GM04504 (cell line): Measurements from ENCODE around the gene ZXDC.

Experiments used
- DNase-seq: peaks from one replicate; pipeline ENCODE4 v3.0.0-alpha.2; 2012; ENCODE audit warnings: low read depth

The ZXDC gene

DNA sequence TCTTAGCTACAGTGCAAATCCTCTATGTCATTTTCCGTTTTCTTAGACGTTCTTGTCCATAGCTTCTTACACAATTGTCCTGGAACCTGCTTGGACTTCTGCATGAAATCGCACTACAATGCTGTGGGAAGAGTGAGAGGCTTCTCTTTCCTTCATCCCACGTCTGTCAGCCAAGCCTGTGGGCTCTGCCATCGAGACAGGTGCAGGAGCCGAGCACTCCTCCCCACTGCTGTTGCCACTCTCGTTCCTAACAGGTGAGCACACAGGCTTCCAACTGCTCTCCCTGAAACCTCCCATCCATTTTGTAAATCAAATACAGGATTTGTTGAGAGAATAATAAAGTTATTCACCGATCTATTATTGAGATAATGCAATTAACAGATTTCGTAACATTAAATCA lies 23.5 kb downstream of the ZXDC start:
- no peak for DNase-seq

DNA sequence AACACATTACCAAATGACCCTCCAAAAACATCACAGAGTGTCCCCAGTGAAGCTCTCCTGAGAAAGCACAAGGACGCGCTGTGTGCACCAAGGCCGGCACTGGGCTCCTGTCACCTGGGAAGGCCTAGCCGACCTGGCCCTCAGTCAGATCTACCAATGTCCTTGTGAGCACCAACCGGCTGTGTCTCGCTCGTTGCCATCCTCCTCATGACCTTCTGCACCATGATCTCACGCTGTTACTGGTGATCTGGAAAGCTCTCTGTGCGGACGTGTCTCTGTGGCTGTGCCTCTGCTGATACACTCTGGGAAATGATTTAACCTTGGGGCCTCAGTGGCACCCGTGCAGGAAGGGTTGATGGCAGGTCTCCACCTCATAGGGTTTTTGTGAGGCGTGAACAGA lies 24.2 kb downstream of the ZXDC start:
- DNase-seq, result no peak

- DNase-seq, result no peak
Measured at GRCh38 chr3:126450744-126451143, 24.9 kb downstream of the ZXDC start.

GRCh38 chr3:126450219-126450618 lies 25.5 kb downstream of the ZXDC start:
- no peak for DNase-seq

GRCh38 chr3:126449621-126450051 lies 26.1 kb downstream of the ZXDC start:
- no peak for DNase-seq

DNA sequence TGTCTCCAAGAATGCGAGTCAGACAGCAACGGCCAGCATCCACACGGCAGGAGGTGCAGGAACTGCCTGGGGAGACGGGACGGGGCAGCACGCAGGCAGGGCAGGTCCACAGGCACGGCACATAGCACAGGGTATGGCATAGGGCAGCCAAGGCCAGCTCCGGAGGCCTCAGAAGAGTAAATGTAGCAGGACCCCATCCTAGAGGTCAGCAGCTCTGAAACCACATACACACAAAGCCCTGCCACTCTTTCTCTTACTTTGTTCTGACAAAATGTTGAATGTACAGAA lies 26.9 kb downstream of the ZXDC start:
- DNase-seq, result no peak

GRCh38 chr3:126448136-126448892 lies 27.4 kb downstream of the ZXDC start:
- DNase-seq, result no peak

- no peak for DNase-seq
Measured at GRCh38 chr3:126447456-126448106, 28.1 kb downstream of the ZXDC start.

DNA sequence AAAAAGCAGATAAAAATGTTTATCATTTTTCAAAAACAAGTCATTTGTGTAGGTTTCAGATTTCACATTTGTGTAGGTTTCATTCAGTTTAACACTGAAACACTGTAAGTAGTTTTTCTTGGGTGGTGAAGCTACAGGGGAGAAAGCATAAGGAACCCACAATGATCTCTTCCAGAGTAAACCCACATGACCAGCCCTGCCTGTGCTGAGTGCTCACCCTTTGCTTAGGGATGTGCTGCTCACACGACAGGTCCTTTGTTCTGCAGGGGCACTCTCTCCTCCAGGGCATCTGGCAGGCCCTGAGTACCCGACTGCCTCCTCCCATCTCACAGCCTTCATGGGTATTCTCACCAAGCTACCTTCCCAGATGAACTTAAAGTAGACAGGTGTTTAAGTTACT lies 28.9 kb downstream of the ZXDC start:
- no peak for DNase-seq

GRCh38 chr3:126446301-126446700 lies 29.4 kb downstream of the ZXDC start:
- no peak for DNase-seq

DNA sequence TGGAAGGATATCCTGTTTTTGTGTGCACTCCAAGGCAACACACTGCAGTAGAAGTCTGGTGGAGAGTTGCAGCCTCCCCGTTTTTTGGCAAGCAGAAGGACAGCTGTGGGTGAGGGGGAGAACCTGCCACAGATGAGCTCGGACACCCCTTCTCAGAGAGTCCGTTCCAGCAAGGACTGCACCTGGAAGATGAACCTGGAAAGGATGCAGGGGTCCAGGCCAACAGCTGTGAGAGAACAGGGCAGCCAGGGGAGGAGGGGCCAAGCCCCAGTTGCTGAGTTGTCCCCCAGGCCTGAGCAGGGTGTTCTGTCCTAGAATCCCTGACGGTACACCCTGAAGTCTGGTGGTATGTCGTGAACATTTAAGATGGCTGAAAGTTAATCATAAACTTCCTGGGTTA lies 30.2 kb downstream of the ZXDC start:
- DNase-seq, result no peak

DNA sequence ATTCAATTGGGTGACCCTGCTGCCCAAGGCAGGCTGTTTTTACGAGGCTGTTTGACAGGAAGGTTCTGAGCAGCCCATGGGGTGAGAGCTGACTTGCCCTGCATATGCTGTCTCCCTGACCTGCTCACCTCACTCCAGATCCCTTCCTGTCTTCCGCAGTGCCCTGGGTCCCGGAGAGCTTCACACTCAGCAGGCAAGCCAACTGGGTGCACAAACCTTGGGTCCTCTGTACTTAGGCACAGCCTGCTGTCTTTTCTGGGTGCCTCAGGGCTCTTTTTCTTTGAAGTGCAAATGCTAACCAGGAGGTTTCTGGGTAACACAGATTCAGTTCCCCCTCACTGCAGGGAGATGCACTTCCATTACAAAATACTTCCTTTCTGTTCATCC lies 32.8 kb downstream of the ZXDC start:
- DNase-seq, result no peak

- DNase-seq, result no peak
Measured at GRCh38 chr3:126442094-126442855, 33.4 kb downstream of the ZXDC start.

DNA sequence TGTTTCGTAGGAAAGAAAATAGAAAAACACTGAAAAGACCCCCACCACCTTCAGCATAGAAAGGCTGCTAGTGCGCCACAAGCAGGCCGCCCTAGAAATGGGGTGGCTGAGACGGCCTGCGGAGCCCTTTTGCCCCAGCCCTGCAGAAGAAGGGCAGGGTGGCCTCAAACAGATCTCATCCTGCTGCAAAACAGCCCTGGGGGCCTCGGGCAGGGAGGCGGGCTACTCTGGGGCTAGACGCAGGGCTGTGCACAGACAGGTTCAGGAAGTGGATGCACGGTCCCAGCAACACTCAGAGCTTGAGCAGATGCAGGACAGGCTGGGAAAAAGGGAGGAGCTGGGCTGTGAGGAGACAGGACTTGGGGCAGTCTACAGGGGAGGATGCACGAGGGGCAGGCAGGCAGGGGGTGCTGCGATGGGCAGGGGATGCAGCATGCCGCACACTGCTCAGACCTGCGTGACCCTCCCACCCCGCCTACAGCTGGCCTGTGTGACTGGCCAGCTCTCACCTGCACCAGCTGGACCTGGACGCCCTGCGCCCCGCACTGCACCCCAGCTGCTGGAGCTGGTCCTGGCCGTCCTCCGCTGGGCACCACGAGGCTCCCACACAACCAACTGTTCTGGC lies 34.3 kb downstream of the ZXDC start:
- no peak for DNase-seq

DNA sequence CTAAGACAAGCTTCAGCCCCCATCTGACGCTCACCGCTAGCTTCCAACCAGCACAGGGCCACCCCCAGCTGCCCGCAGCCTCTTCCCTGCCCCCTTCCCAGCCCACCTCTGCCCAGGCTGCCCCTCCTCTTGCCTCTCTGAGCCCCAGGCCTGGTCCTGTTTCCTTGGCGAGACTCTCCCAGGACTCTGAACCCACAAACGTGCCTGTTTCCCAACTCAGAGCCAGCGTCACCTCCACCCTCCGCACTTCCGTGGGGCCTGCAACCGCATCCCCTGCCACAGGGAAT lies 35.0 kb downstream of the ZXDC start:
- no peak for DNase-seq

GRCh38 chr3:126439968-126440708 lies 35.6 kb downstream of the ZXDC start:
- DNase-seq, result no peak

GRCh38 chr3:126439346-126439967 lies 36.2 kb downstream of the ZXDC start:
- DNase-seq, result no peak

GRCh38 chr3:126438746-126439145 lies 36.9 kb downstream of the ZXDC start:
- no peak for DNase-seq

DNA sequence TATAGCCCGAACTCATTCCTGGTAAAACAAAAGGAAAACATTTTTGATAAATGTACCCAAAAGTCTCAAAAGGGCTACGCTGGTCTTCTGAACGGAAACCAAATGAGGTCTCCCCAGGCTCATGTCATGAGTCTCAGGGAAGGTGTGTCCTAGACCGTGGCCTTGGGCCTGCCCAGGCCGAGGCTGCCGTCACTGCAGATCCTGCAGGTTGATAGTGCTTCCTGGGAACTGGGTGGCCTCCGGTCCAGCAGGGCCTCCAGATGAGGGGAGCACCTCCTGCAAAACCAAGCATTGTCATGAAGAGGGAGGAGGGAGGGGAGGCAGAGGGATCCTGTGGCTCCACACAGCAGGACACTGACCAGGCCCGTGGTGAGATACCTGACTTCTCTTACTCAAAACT lies 37.5 kb downstream of the ZXDC start:
- no peak for DNase-seq

DNA sequence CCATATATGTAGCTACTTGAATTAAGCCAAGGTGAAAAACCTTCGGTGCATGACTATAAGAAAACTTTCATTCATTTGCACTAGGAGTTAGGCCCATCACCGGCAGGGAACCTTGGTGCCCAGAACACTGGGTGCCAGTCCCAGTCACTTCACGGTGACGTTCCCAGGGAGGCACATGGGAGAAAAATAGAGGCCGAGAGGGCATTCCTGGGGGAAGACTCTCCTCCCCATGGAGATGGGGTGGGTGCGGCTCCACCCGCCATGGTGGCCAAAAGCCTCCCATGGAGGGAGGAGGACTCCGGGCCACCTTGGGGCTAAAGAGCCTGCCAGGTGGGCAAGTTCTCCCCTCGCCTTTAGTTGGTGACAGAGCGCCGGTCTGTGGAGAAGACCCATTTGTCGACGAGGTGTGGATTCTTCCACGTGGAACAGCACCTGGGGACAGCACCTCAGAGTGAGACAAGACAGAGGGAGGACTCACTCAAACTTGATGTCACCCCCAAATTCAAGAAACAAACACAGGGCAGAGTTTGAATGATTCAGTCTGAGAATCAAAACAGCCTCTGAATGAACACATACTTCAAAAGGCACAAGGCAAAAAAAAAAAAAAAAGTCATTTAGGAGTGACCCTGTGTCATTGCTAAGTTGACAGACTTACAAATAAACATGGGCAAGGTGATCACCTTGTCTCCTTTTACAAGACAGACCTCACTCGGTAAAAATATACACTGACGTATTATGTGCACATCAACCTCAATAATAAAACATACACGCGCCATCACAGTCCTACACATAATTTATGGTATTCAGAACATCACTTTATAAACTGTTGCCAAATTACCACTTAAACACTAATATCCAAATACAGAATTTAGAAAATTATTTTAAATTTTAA lies 38.6 kb downstream of the ZXDC start:
- DNase-seq, result no peak
